ENCODE data around the gene FUCA1. TPM values are rescaled to one million over a fixed set of nuclear protein-coding genes. Genes with fewer than 3 reads are reported as not detected.
A peak's percentile ranks its signal among the peaks of the same experiment; 100 is the strongest.

The FUCA1 gene
- total RNA-seq: 10 to 100 TPM; 17.0 to 21.0 TPM

DNA sequence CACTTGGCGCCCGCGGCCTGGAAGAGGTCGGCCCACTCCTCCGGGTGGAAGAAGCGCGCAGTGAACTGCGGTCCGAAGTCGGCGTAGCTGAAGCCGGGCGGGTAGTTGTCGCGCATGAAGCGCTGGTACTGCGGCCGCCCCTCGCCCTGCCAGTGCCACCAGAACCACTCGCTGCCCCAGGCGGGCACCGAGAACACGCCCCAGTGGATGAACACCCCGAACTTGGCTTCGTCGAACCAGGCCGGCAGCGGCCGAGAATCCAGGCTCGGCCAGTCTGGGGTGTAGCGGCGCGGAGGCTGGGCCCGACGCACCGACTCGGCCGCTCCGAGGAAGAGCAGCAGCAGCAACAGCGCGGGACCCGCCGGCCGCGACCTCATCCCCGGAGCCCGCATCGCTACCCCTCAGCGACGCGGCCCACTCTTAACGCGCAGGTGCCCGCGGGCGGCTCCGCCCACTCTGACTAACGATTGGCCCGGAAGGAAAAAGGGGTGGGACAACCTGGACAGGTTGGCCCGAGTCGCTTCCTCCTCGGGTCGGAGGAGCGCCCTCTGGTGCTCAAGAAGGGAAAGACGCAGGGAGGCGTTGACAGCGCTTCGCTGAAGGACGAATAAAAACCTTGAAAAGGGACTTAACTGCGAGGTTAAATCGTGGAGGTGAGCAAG, at the start of gene FUCA1:
TSS of gene FUCA1 (minus strand) at position 396 of the 662 bp plus-strand sequence. CDS start at position 392, 4 bp downstream.
- Histone ChIP-seq H3K4me3 (peak within 1 kb of the TSS; percentile 60 to 95), H3K9me3 (no peaks in the 10 kb centered on the region), H3K4me1 (peaks cover 0 to 36% of the 10 kb centered on the region in 2 donors), H3K27me3 (no peaks in the 10 kb centered on the region), H3K36me3 (peaks cover 10% of the 10 kb centered on the region), H3K27ac (peak within 1 kb of the TSS; percentile 80 to 88)
- DNase-seq (ENCODE audit: low spot score): peak; percentile 92
- TF ChIP-seq, protein P1, sequence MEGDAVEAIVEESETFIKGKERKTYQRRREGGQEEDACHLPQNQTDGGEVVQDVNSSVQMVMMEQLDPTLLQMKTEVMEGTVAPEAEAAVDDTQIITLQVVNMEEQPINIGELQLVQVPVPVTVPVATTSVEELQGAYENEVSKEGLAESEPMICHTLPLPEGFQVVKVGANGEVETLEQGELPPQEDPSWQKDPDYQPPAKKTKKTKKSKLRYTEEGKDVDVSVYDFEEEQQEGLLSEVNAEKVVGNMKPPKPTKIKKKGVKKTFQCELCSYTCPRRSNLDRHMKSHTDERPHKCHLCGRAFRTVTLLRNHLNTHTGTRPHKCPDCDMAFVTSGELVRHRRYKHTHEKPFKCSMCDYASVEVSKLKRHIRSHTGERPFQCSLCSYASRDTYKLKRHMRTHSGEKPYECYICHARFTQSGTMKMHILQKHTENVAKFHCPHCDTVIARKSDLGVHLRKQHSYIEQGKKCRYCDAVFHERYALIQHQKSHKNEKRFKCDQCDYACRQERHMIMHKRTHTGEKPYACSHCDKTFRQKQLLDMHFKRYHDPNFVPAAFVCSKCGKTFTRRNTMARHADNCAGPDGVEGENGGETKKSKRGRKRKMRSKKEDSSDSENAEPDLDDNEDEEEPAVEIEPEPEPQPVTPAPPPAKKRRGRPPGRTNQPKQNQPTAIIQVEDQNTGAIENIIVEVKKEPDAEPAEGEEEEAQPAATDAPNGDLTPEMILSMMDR (IDR thresholded peaks at IDR 0.05): peak; percentile 93 to 97

DNA sequence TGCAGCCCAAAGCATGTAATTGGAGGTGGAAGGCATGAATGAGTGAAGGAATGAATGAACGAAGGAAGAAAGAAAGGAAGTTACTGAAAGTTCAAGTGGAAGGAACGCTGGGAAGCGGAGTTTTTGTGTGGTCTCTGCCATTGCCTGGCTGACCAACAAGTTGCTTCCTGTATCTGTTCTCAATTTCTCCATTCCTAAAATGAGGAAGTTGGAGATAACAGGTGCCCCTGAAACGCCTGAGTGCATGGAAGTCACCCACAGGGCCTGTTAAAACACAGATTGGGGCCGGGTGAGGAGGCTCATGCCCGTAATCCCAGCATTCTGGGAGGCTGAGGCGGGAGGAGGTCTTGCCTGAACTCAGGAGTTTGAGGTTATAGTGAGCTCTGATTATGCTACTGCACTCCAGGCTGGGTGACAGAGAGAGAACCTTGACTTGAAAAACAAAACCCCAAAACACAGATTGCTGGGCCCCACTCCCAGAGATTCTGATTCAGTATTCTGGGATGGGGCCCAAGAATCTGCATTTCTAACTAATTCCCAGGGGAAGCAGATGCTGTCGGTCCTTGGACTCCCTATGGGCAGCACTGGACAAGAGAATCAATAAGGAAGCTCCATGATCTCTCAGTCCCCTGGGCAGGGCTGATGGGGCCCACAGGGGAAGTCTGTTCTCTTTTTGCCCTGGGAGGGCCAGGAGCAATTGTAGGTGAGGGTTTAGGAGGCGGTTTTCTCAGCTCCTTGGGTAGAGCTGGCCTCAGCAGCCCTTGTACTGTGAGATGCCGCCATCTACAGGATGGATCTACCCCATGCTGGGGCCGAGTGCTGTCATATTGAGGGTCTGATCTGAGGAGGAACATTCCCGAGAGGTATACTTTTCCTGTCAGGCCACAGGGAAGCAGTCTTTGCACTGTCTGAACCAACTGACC, 48.4 kb upstream of the FUCA1 start:
- DNase-seq (ENCODE audit: low spot score): peak; percentile 72

DNA sequence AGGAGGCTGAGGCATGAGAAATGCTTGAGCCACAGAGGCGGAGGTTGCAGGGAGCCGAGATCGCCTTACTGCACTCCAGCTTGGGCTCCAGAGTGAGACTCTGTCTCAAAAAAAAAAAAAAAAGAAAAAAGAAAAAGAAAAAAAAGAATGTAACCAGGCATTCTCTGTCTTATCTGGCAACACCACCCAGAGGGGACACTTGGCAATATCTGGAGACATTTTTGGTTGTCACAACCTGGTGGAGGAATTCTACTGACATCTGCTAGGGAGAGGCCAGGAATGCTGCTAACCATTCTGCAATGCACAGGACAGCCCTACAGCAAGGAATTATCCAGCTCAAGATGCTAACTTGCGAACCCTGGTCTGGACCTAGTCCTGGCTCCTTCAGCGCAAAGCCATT, 47.4 kb upstream of the FUCA1 start:
- H3K4me3 ChIP-seq: no peak overlapping the region
- DNase-seq (ENCODE audit: low spot score): no peak
- H3K27me3 ChIP-seq: no peaks in the 10 kb centered on the region
- H3K36me3 ChIP-seq: no peaks in the 10 kb centered on the region
- TF ChIP-seq, protein P1 (IDR thresholded peaks at IDR 0.05): no peak
- H3K27ac ChIP-seq: no peak overlapping the region
- no peaks in the 10 kb centered on the region for H3K9me3 ChIP-seq
- peaks cover 0 to 8% of the 10 kb centered on the region in 2 donors for H3K4me1 ChIP-seq

More for the DNA sequence above, 48.4 kb upstream of the FUCA1 start:
- H3K27me3 ChIP-seq: no peaks in the 10 kb centered on the region
- H3K4me3 ChIP-seq: no peak overlapping the region
- no peaks in the 10 kb centered on the region for H3K36me3 ChIP-seq
- H3K4me1 ChIP-seq: peaks cover 0 to 17% of the 10 kb centered on the region in 2 donors
- H3K9me3 ChIP-seq: no peaks in the 10 kb centered on the region
- no peak overlapping the region for H3K27ac ChIP-seq
- TF ChIP-seq, protein P1 (IDR thresholded peaks at IDR 0.05): peak; percentile 12 to 69

DNA sequence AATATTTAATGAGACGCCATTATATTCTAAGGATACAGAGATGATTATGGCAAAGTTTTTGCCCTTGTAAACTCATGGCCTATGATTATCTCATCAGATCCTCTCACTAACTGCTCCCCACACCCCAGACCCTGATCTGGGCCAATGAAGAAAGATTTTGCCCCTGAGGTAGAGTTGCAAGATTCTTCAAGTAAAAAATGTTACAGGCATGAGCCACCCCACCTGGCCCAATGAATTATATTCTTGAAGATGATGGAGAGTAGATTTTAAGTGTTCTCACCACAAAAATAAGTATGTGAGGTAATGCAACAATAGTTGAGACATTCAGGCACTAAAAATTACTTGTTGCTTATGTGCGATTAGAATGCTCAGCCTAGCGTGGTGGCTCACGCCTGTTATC, 46.8 kb upstream of the FUCA1 start:
- no peak overlapping the region for H3K4me3 ChIP-seq
- H3K9me3 ChIP-seq: no peaks in the 10 kb centered on the region
- TF ChIP-seq, protein P1 (IDR thresholded peaks at IDR 0.05): no peak
- no peaks in the 10 kb centered on the region for H3K27me3 ChIP-seq
- DNase-seq (ENCODE audit: low spot score): no peak
- peaks cover 0 to 4% of the 10 kb centered on the region in 2 donors for H3K4me1 ChIP-seq
- no peaks in the 10 kb centered on the region for H3K36me3 ChIP-seq
- H3K27ac ChIP-seq: no peak overlapping the region

DNA sequence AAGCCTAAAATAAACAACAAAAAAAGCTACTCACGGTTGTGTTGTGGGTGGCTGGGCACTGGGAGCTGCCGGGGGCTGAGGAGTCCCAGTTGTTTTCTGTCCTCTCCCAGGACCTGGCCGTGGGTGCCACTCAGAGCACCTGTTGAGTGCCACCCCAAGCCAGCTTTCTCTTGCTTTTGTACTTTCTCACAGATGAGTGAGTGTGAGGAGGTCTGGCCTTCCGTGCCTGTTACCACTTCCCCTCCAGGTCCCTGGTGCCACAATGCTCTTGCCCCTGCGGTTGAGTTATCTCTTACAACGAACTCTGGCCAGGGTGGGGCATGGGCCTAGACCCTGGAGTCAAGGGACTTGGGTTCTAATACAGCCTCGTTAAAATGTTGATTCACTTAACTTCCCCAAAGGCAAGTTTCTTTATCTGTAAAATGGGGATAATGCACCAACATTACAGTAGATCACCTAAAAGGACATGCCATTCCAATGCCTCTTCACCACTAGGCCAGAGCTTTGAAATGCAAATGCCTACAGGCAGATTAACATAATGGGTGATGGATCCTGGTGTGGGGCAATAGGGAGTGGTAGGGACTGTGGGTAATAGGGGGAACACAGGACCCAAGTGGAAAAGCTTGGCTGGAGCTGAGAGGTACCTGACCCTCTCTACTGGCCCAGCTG, 45.3 kb upstream of the FUCA1 start, which contains the start of gene CNR2:
TSS of gene CNR2 (minus strand) at position 151 of the 669 bp plus-strand sequence. CDS start 37,745 bp downstream, outside the sequence.
- no peak for DNase-seq (ENCODE audit: low spot score)
- Histone ChIP-seq H3K36me3 (no peaks in the 10 kb centered on the region), H3K9me3 (no peaks in the 10 kb centered on the region), H3K4me1 (no peaks in the 10 kb centered on the region), H3K4me3 (no peak within 1 kb of the TSS), H3K27ac (no peak within 1 kb of the TSS), H3K27me3 (no peaks in the 10 kb centered on the region)
- TF ChIP-seq, protein P1 (IDR thresholded peaks at IDR 0.05): no peak
